Fibroblast of peridontal ligament (primary cell): ENCODE measurements around the gene EHMT1.
"Not testable (repeated sequence)": the region's sequence is repeated elsewhere in the genome, so short reads cannot be mapped to it uniquely, and the experiment has no call there.

Experiments used
- DNase-seq: peaks from one replicate; pipeline ENCODE4 v3.0.0-alpha.2; 2010; ENCODE audit errors: extremely low read depth

EHMT1 gene

GRCh38 chr9:137885121-137885520 is 266.3 kb downstream of the EHMT1 start:
- not testable (repeated sequence) for DNase-seq
